Heart right ventricle (tissue), 16 donors: Measurements from ENCODE around the gene THAP6. TPM values are rescaled to one million over a fixed set of nuclear protein-coding genes. Genes with fewer than 3 reads are reported as not detected.
"Not testable (repeated sequence)": the region's sequence is repeated elsewhere in the genome, so short reads cannot be mapped to it uniquely, and the experiment has no call there.

Source experiments
- ATAC-seq, 8 donors: fragments of 200-7000 bp; cut with Tn5 transposase; one replicate each; pipeline ENCODE4 v1.9.1; 2020; ENCODE audit warnings: mild to moderate bottlenecking in 8 of 8, moderate library complexity in 8 of 8, moderate number of reproducible peaks in 1 of 8
- DNase-seq, 2 donors: peaks; one replicate each; pipeline ENCODE4 v3.0.0-alpha.2; 2020
- H3K27ac ChIP-seq, 10 donors: fragments of 200-600 bp; sonication (generic) in 2 of 10; one replicate each; pipeline versions ENCODE4 v1.5.0 to v1.8.0; 2020 to 2022; ENCODE audit warnings: mild to moderate bottlenecking in 3 of 10
- H3K27me3 ChIP-seq, 7 donors: fragments of 200-600 bp; one replicate each; pipeline ENCODE4 v1.8.0; 2021 to 2022; ENCODE audit warnings: mild to moderate bottlenecking in 2 of 7
- H3K36me3 ChIP-seq, 9 donors: fragments of 200-600 bp; sonication (generic) in 1 of 9; one replicate each; pipeline versions ENCODE4 v1.5.0 to v1.8.0; 2020 to 2022; ENCODE audit warnings: mild to moderate bottlenecking in 2 of 9
- H3K4me1 ChIP-seq, 9 donors: fragments of 200-600 bp; sonication (generic) in 1 of 9; one replicate each; pipeline versions ENCODE4 v1.5.0 to v1.8.0; 2020 to 2022; ENCODE audit warnings: mild to moderate bottlenecking in 4 of 9
- H3K4me3 ChIP-seq, 10 donors: fragments of 200-600 bp; sonication (generic) in 2 of 10; one replicate each; pipeline versions ENCODE4 v1.5.0 to v1.8.0; 2020 to 2022; ENCODE audit warnings: mild to moderate bottlenecking in 7 of 10, moderate library complexity in 2 of 10
- H3K9me3 ChIP-seq, 11 donors: fragments of 200-600 bp in 10 of 11; sonication (generic) in 2 of 11; one replicate each; pipeline versions ENCODE4 v1.5.0 to v1.8.0; 2013 to 2022; ENCODE audit warnings: mild to moderate bottlenecking in 2 of 11, control low read depth in 1 of 11, moderate library complexity in 1 of 11
- CTCF ChIP-seq, 9 donors: fragments of 200-600 bp; sonication (generic) in 2 of 9; IDR thresholded peaks; one replicate each; pipeline versions ENCODE4 v1.5.0 to v1.8.0; 2021 to 2022; ENCODE audit warnings: antibody characterized with exemption in 9 of 9, mild to moderate bottlenecking in 5 of 9, moderate library complexity in 1 of 9
- WGBS, 2 donors: extraction: QIAGEN DNeasy Blood & Tissue Kit; methylation state at CpG; one replicate each; pipeline ENCODE4 v1.1.7; 2013; ENCODE audit warnings: inconsistent platforms in 1 of 2; 5-methylcytosine and 5-hydroxymethylcytosine counted together
- intact Hi-C, 10 donors: fragments of 100-400 bp; cut with DNase I; formaldehyde crosslinking; loops; one replicate each; pipeline versions ENCODE4 v1.11.1 to v1.14.2; 2022
- polyA plus RNA-seq, 2 donors: library from polyadenylated mRNA; stranded (reverse); fragments of 200-250 nt; gene quantifications; one replicate each; pipeline ENCODE4 v1.2.3, GENCODE V29; 2013
- total RNA-seq, 10 donors: library from RNA; stranded (reverse); fragmentation: NEBNext Ultra II Directional in 3 of 10; extraction: Animal tissue kit (Norgen Biotek cat#: 25700) in 3 of 10; gene quantifications; one replicate each; pipeline versions ENCODE4 v1.2.1 to v1.2.4, GENCODE V29; 2021 to 2023
- donor health status: Arrhythmogenic right ventricular cardiomyopathy.
- donor health status: ischemic (EF 13 %, LVEDD 7.1; RV severe dilation, severe dysfunction).
- donor health status: healthy with polysubstance abuse.
- donor health status: DM: no; HTN: yes; CAD: no.
- donor health status: DM: no; HTN: no; CAD: no.
- donor health status: ischemic (EF 25% LVEDD 6.9; RV normal size, moderate dysfunction).
- donor health status: ischemic (EF 25% LVEDD 5.7; RV mildly dilated, moderate dysfunction).
- donor health status: healthy.
- donor health status: DM: yes; HTN: yes; CAD: no.
- donor health status: Ischemic cardiomyopathy.
- donor health status: ischemic (EF 35%, LVEDD 5.7; RV mildly dilated, moderate dysfunction).
- donor health status: nonischemic (EF 11% LVEDD 7.7; RV severe dilation, severe dysfunction).
- donor health status: DM: yes; HTN: yes; CAD: no.
- donor health status: PGD.
- donor health status: ischemic (EF 29% LVEDD 5.4; RV normal size, mild dysfunction).
- donor health status: nonischemic (EF 23%, LVEDD 6.1; RV moderate dilation, normal function).

The THAP6 gene
- total and polyA plus RNA-seq, 12 donors, result 4.0 to 21.7 (median 18.2) TPM

GRCh38 chr4:75530556-75531322, 16.5 kb downstream of the THAP6 start:
- no peak overlapping the region for H3K27ac ChIP-seq
- ATAC-seq, result peak in 2 of 8 donors; percentile 35 to 38
- no peak for TF ChIP-seq CTCF (IDR thresholded peaks at IDR 0.05)
- intact Hi-C loops, result no loop called here
- WGBS, 2 donors, result 74 to 75% methylated on average over 2 of the region's 2 CpGs
- peaks cover 0 to 21% (median 0%) of the 10 kb centered on the region in 11 donors for H3K9me3 ChIP-seq
- no peak overlapping the region for H3K4me3 ChIP-seq
- peaks cover 0 to 78% (median 22%) of the 10 kb centered on the region in 9 donors for H3K36me3 ChIP-seq
- DNase-seq, result no peak
- peaks cover 0 to 5% (median 0%) of the 10 kb centered on the region in 9 donors for H3K4me1 ChIP-seq
- H3K27me3 ChIP-seq, result no peaks in the 10 kb centered on the region

- intact Hi-C loops, H3K27ac ChIP-seq, H3K4me3 ChIP-seq, ATAC-seq, H3K4me1 ChIP-seq, H3K27me3 ChIP-seq, DNase-seq: not testable (repeated sequence)
- Histone ChIP-seq H3K9me3 (peaks cover 0 to 26% (median 0%) of the 10 kb centered on the region in 11 donors), H3K36me3 (peaks cover 0 to 69% (median 20%) of the 10 kb centered on the region in 9 donors)
- 86 to 95% methylated on average over 7 of the region's 7 CpGs for WGBS, 2 donors
These were observed 17.4 kb downstream of the THAP6 start for GRCh38 chr4:75531536-75532143.

GRCh38 chr4:75533339-75533887, 19.1 kb downstream of the THAP6 start:
- 95 to 97% methylated on average over 4 of the region's 4 CpGs for WGBS, 2 donors
- H3K4me1 ChIP-seq, H3K4me3 ChIP-seq, H3K27ac ChIP-seq, ATAC-seq, DNase-seq, intact Hi-C loops, H3K27me3 ChIP-seq: not testable (repeated sequence)
- Histone ChIP-seq H3K36me3 (peaks cover 0 to 61% (median 10%) of the 10 kb centered on the region in 9 donors), H3K9me3 (peaks cover 0 to 26% (median 0%) of the 10 kb centered on the region in 11 donors)

- peaks cover 0 to 61% (median 10%) of the 10 kb centered on the region in 9 donors for H3K36me3 ChIP-seq
- H3K4me3 ChIP-seq, H3K27ac ChIP-seq, ATAC-seq, intact Hi-C loops, DNase-seq, H3K27me3 ChIP-seq, H3K4me1 ChIP-seq: not testable (repeated sequence)
- H3K9me3 ChIP-seq, result peaks cover 0 to 26% (median 0%) of the 10 kb centered on the region in 11 donors
These were observed 19.7 kb downstream of the THAP6 start for GRCh38 chr4:75533926-75534325.

- Histone ChIP-seq H3K36me3 (peaks cover 0 to 44% (median 6%) of the 10 kb centered on the region in 9 donors), H3K9me3 (peaks cover 0 to 19% (median 0%) of the 10 kb centered on the region in 11 donors)
- intact Hi-C loops, H3K27ac ChIP-seq, DNase-seq, ATAC-seq, H3K4me3 ChIP-seq, H3K27me3 ChIP-seq, H3K4me1 ChIP-seq: not testable (repeated sequence)
- WGBS, 2 donors, result 88 to 94% methylated on average over 6 of the region's 6 CpGs
These were observed 23.0 kb downstream of the THAP6 start for GRCh38 chr4:75537308-75537707.

- intact Hi-C loops, result no loop called here
- peaks cover 0 to 60% (median 6%) of the 10 kb centered on the region in 9 donors for H3K36me3 ChIP-seq
These were observed 28.6 kb downstream of the THAP6 start for GRCh38 chr4:75542824-75543223.

GRCh38 chr4:75544220-75544619, 29.9 kb downstream of the THAP6 start:
- peaks cover 0 to 47% (median 4%) of the 10 kb centered on the region in 9 donors for H3K36me3 ChIP-seq
- H3K27me3 ChIP-seq, DNase-seq, H3K9me3 ChIP-seq, ATAC-seq, H3K4me3 ChIP-seq, H3K27ac ChIP-seq, H3K4me1 ChIP-seq, intact Hi-C loops: not testable (repeated sequence)
- WGBS, 2 donors, result 95% methylated on average over 8 of the region's 8 CpGs

More at GRCh38 chr4:75542824-75543223, 28.6 kb downstream of the THAP6 start:
- Histone ChIP-seq H3K9me3 (no peaks in the 10 kb centered on the region), H3K27ac (no peak overlapping the region), H3K4me3 (no peak overlapping the region), H3K4me1 (peaks cover 0 to 2% (median 0%) of the 10 kb centered on the region in 9 donors), H3K27me3 (no peaks in the 10 kb centered on the region)
- TF ChIP-seq CTCF (IDR thresholded peaks at IDR 0.05), result no peak
- DNase-seq, result no peak
- ATAC-seq, result no peak
